GM23338 (cell line): ENCODE data around the gene DCN.

Experiments
- CREB1 ChIP-seq: fragments of 250-450 bp; sonication (Bioruptor Pico); IDR thresholded peaks from 2 replicates; pipeline ENCODE4 v1.5.0; 2020; ENCODE audit warnings: low read depth, mild to moderate bottlenecking, moderate library complexity
- CTCF ChIP-seq, 2 experiments: fragments of 200-600 bp in 1 of 2; sonication (generic) in 1 of 2; conservative IDR thresholded peaks; 2 replicates each; pipeline versions ENCODE4 v1.5.1 to v1.6.1; 2016 to 2017; ENCODE audit warnings: antibody characterized with exemption in 2 of 2, low read depth in 2 of 2, mild to moderate bottlenecking in 2 of 2, moderate library complexity in 1 of 2
- ETS1 ChIP-seq: IDR thresholded peaks from 2 replicates; pipeline ENCODE4 v1.6.1; 2016; ENCODE audit warnings: antibody characterized with exemption
- EZH2 ChIP-seq: fragments of 200-600 bp; sonication (generic); IDR thresholded peaks from one replicate; pipeline ENCODE4 v1.8.0; 2017; ENCODE audit warnings: antibody characterized with exemption, mild to moderate bottlenecking, low read depth; ENCODE audit not compliant: unreplicated experiment
- EZH2phosphoT487 ChIP-seq: fragments of 200-600 bp; sonication (generic); IDR thresholded peaks from one replicate; pipeline ENCODE4 v1.8.1; 2018; ENCODE audit warnings: antibody characterized with exemption; ENCODE audit not compliant: unreplicated experiment
- JUNB ChIP-seq: IDR thresholded peaks from one replicate; pipeline ENCODE4 v1.6.1; 2016; ENCODE audit warnings: antibody characterized with exemption; ENCODE audit not compliant: unreplicated experiment
- NANOG ChIP-seq: IDR thresholded peaks from 2 replicates; pipeline ENCODE4 v1.6.1; 2016; ENCODE audit warnings: antibody characterized with exemption, borderline replicate concordance
- POLR2AphosphoS5 ChIP-seq: IDR thresholded peaks from 2 replicates; pipeline ENCODE4 v1.6.1; 2016; ENCODE audit warnings: antibody characterized with exemption, low read depth
- REST ChIP-seq: IDR thresholded peaks from one replicate; pipeline ENCODE4 v1.6.1; 2018; ENCODE audit warnings: antibody characterized with exemption; ENCODE audit not compliant: unreplicated experiment
- ZNF114 ChIP-seq: fragments of 250-450 bp; sonication (Bioruptor Pico); IDR thresholded peaks from 2 replicates; pipeline ENCODE4 v1.5.0; 2020; ENCODE audit warnings: mild to moderate bottlenecking, moderate library complexity
- ZNF331 ChIP-seq: fragments of 250-450 bp; sonication (Bioruptor Pico); IDR thresholded peaks from 2 replicates; pipeline ENCODE4 v1.5.0; 2020; ENCODE audit warnings: low read depth, mild to moderate bottlenecking, moderate library complexity
- ZNF462 ChIP-seq: fragments of 250-450 bp; sonication (Bioruptor Pico); IDR thresholded peaks from 2 replicates; pipeline ENCODE4 v1.5.0; 2020; ENCODE audit warnings: mild to moderate bottlenecking, moderate library complexity

GRCh38 chr12:91138337-91138920 lies 44.2 kb downstream of the DCN start:
- TF ChIP-seq EZH2phosphoT487 (no peak), CTCF (conservative IDR thresholded peaks at IDR 0.05; ENCODE audit: low read depth in 2 of 2) (no peak), POLR2AphosphoS5 (no peak), REST (no peak), JUNB (no peak), EZH2 (no peak), ETS1 (no peak), ZNF114 (no peak), CREB1 (no peak), ZNF462 (no peak), NANOG (no peak), ZNF331 (CRISPR knock-in tag) (no peak)
